CD14-positive monocyte (primary cell): ENCODE measurements around the gene LASP1. TPM values are rescaled to one million over a fixed set of nuclear protein-coding genes. Genes with fewer than 3 reads are reported as not detected.

ENCODE experiments used
- DNase-seq, 3 donors: peaks; one replicate each; pipeline ENCODE4 v3.0.0-alpha.2; 2011 to 2022
- H2AFZ ChIP-seq: 2 replicates; pipeline ENCODE4 v1.6.0; 2012; ENCODE audit warnings: mild to moderate bottlenecking, low read depth, low read length, inconsistent platforms; ENCODE audit not compliant: insufficient read depth, poor library complexity, severe bottlenecking
- H3K27ac ChIP-seq, 2 donors: 1 replicate in 1 of 2; 2 replicates in 1 of 2; pipeline ENCODE4 v1.5.1; 2012 to 2013; ENCODE audit warnings: low read length in 2 of 2, control low read depth in 1 of 2, inconsistent platforms in 1 of 2, low read depth in 1 of 2, mild to moderate bottlenecking in 1 of 2
- H3K27me3 ChIP-seq, 2 donors: one replicate each; pipeline versions ENCODE4 v1.6.0 to v1.6.1; 2011 to 2013; ENCODE audit warnings: low read length in 2 of 2; ENCODE audit not compliant: control insufficient read depth in 2 of 2, insufficient read depth in 2 of 2
- H3K36me3 ChIP-seq, 2 donors: replicated peaks in 1 of 2; 1 replicate in 1 of 2; 2 replicates in 1 of 2; pipeline versions ENCODE4 v1.5.1 to v1.6.1; 2012 to 2013; ENCODE audit warnings: low read length in 2 of 2, control low read depth in 1 of 2, inconsistent platforms in 1 of 2, mild to moderate bottlenecking in 1 of 2; ENCODE audit not compliant: insufficient read depth in 2 of 2, control insufficient read depth in 1 of 2
- H3K4me1 ChIP-seq, 2 donors: 1 replicate in 1 of 2; 2 replicates in 1 of 2; pipeline versions ENCODE4 v1.5.1 to v1.6.1; 2012 to 2013; ENCODE audit warnings: low read length in 2 of 2, control low read depth in 1 of 2, inconsistent platforms in 1 of 2, mild to moderate bottlenecking in 1 of 2, moderate library complexity in 1 of 2; ENCODE audit not compliant: insufficient read depth in 2 of 2, control insufficient read depth in 1 of 2
- H3K4me2 ChIP-seq: replicated peaks from 2 replicates; pipeline ENCODE3; 2012; ENCODE audit warnings: low read length, moderate library complexity, mild to moderate bottlenecking; ENCODE audit not compliant: poor library complexity, severe bottlenecking; ENCODE audit errors: extremely low read depth
- H3K4me3 ChIP-seq, 3 experiments: fragments of 200-600 bp in 1 of 3; sonication (generic) in 1 of 3; replicated peaks in 1 of 3; 1 replicate in 2 of 3; 2 replicates in 1 of 3; pipeline ENCODE4 v1.5.1; 2011 to 2013; ENCODE audit warnings: low read length in 3 of 3, mild to moderate bottlenecking in 3 of 3, control low read depth in 2 of 3, low read depth in 2 of 3, inconsistent platforms in 1 of 3, moderate library complexity in 1 of 3
- H3K79me2 ChIP-seq: 2 replicates; pipeline ENCODE4 v1.6.0; 2012; ENCODE audit warnings: mild to moderate bottlenecking, control low read depth, inconsistent platforms, low read length, moderate library complexity; ENCODE audit not compliant: insufficient read depth
- H3K9ac ChIP-seq: 2 replicates; pipeline ENCODE4 v1.6.0; 2017; ENCODE audit warnings: low read length, mild to moderate bottlenecking; ENCODE audit not compliant: insufficient read depth, poor library complexity, severe bottlenecking
- H3K9me3 ChIP-seq, 2 donors: replicated peaks in 1 of 2; 1 replicate in 1 of 2; 2 replicates in 1 of 2; pipeline versions ENCODE4 v1.5.1 to v1.6.1; 2012 to 2013; ENCODE audit warnings: low read length in 2 of 2, control low read depth in 1 of 2; ENCODE audit not compliant: control insufficient read depth in 1 of 2, insufficient read depth in 1 of 2
- H4K20me1 ChIP-seq: 2 replicates; pipeline ENCODE4 v1.6.0; 2012; ENCODE audit warnings: mild to moderate bottlenecking, low read length, control low read depth, moderate library complexity; ENCODE audit not compliant: insufficient read depth
- H3K27ac Mint-ChIP-seq, 7 donors: one replicate each; pipeline ENCODE4 v1.8.0; 2020; ENCODE audit warnings: mild to moderate bottlenecking in 7 of 7, mixed read lengths in 7 of 7, moderate library complexity in 6 of 7, inconsistent platforms in 2 of 7
- H3K27me3 Mint-ChIP-seq, 3 donors: one replicate each; pipeline ENCODE4 v1.8.0; 2021 to 2022; ENCODE audit warnings: low read depth in 3 of 3, mild to moderate bottlenecking in 3 of 3, mixed read lengths in 3 of 3, moderate library complexity in 3 of 3, inconsistent platforms in 1 of 3
- H3K36me3 Mint-ChIP-seq, 2 donors: one replicate each; pipeline ENCODE4 v1.8.0; 2020; ENCODE audit warnings: mixed read lengths in 2 of 2, inconsistent platforms in 1 of 2, mild to moderate bottlenecking in 1 of 2
- H3K4me1 Mint-ChIP-seq: one replicate; pipeline ENCODE4 v1.8.0; 2020; ENCODE audit warnings: mild to moderate bottlenecking, mixed read lengths
- H3K4me3 Mint-ChIP-seq, 2 donors: one replicate each; pipeline ENCODE4 v1.8.0; 2020; ENCODE audit warnings: mild to moderate bottlenecking in 2 of 2, mixed read lengths in 2 of 2, moderate library complexity in 1 of 2
- H3K9me3 Mint-ChIP-seq, 7 donors: one replicate each; pipeline ENCODE4 v1.8.0; 2020 to 2022; ENCODE audit warnings: mixed read lengths in 7 of 7, mild to moderate bottlenecking in 6 of 7, moderate library complexity in 6 of 7, inconsistent platforms in 2 of 7
- WGBS: methylation state at CpG from one replicate; pipeline ENCODE4 v1.1.5; 2013; ENCODE audit warnings: missing lambda C conversion rate; ENCODE audit not compliant: insufficient coverage; 5-methylcytosine and 5-hydroxymethylcytosine counted together
- intact Hi-C, 2 donors: fragments of 100-400 bp; cut with micrococcal nuclease; formaldehyde crosslinking; loops; one replicate each; pipeline versions ENCODE4 v1.15.0 to v1.15.1; 2023
- polyA plus RNA-seq, 3 donors: library from polyadenylated mRNA; depleted of rRNA in 1 of 3; unstranded in 2 of 3; stranded (reverse) in 1 of 3; fragments of 300-500 nt in 2 of 3; fragments of >200 nt in 1 of 3; fragmentation: Illumina TruSeq in 2 of 3; gene quantifications; 1 replicate in 2 of 3; 2 replicates in 1 of 3; pipeline ENCODE4 v1.2.3, GENCODE V29; 2012 to 2021
- TF ChIP-seq, protein P1 (sequence below): fragments of 200-600 bp; IDR thresholded peaks from one replicate; pipeline ENCODE4 v1.8.0; 2022; ENCODE audit warnings: antibody characterized with exemption, mild to moderate bottlenecking

Gene LASP1
- polyA plus RNA-seq, 3 donors = 55.9 to 93.7 (median 70.6) TPM

DNA sequence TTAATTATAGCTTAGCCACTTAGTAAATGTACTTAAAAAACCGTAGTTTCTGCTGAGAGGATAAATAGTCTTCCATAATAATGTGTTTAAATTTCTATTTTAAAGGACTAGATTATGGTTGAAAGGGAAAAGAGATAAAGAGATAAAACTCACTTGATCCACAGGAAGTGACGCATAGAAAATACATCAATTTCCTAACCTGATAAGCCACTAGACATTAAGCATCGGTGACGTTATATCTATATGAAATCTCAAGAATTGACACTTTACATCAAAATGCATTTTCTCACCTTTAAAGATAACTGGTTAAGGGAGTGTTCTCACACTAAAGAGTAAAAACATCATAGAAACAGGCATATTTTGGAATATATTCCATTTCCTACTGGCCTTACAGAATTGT, 91.6 kb downstream of the LASP1 start:
- Mint-ChIP-seq H3K27ac (no peak overlapping the region), H3K27me3 (peaks cover 0 to 7% (median 4%) of the 10 kb centered on the region in 3 donors), H3K9me3 (peaks cover 0 to 2% (median 0%) of the 10 kb centered on the region in 7 donors), H3K36me3 (no peaks in the 10 kb centered on the region), H3K4me1 (no peaks in the 10 kb centered on the region), H3K4me3 (no peak overlapping the region)
- no peak overlapping the region for H3K9ac ChIP-seq
- no peak overlapping the region for H3K27ac ChIP-seq
- no peak overlapping the region for H3K4me2 ChIP-seq
- no peaks in the 10 kb centered on the region for H4K20me1 ChIP-seq
- H3K9me3 ChIP-seq = no peaks in the 10 kb centered on the region
- H3K4me3 ChIP-seq = no peak overlapping the region
- no CpG with 5 or more reads among the region's 4 CpGs for WGBS
- intact Hi-C loops = loop anchor here in 1 of 2 donors (5.0 kb wide), 1 partner anchor 49 kb away; no protein-coding TSS in a partner anchor
- H2AFZ ChIP-seq = no peak overlapping the region
- no peaks in the 10 kb centered on the region for H3K36me3 ChIP-seq
- H3K79me2 ChIP-seq = no peaks in the 10 kb centered on the region
- H3K4me1 ChIP-seq = no peaks in the 10 kb centered on the region
- no peaks in the 10 kb centered on the region for H3K27me3 ChIP-seq
- DNase-seq = no peak
- TF ChIP-seq, protein P1, sequence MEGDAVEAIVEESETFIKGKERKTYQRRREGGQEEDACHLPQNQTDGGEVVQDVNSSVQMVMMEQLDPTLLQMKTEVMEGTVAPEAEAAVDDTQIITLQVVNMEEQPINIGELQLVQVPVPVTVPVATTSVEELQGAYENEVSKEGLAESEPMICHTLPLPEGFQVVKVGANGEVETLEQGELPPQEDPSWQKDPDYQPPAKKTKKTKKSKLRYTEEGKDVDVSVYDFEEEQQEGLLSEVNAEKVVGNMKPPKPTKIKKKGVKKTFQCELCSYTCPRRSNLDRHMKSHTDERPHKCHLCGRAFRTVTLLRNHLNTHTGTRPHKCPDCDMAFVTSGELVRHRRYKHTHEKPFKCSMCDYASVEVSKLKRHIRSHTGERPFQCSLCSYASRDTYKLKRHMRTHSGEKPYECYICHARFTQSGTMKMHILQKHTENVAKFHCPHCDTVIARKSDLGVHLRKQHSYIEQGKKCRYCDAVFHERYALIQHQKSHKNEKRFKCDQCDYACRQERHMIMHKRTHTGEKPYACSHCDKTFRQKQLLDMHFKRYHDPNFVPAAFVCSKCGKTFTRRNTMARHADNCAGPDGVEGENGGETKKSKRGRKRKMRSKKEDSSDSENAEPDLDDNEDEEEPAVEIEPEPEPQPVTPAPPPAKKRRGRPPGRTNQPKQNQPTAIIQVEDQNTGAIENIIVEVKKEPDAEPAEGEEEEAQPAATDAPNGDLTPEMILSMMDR = no peak

DNA sequence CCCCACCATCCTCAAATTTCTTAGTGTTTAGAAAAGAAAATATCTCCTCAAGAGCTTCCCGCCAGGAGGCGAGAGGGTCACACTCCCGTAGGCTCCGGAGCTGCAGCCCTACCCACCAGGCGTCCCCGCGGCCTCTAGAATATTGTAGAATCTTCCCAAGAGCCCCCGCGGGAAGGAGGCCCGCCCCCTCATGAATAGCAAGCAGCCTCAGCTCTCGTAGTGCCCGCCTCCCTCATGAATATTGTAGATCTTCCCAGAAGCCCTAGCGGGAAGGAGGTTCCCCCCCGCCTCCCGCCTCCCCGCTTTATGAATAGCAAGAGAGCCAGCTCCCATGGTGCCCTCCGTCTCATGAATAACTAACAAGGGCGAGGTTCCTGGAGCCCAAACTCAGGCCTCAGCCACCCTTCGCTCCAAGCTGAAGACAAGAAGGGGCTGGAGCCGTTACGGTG, 97.5 kb downstream of the LASP1 start, which contains the start of gene FBXO47:
Gene FBXO47 (minus strand): TSS at position 114 of the 449 bp plus-strand sequence. CDS start 4,378 bp downstream, outside the sequence.
- H3K4me1 ChIP-seq = peaks cover 9 to 12% of the 10 kb centered on the region in 2 donors
- peak within 1 kb of the TSS; percentile 80 for H2AFZ ChIP-seq
- Mint-ChIP-seq H3K4me1 (peaks cover 9% of the 10 kb centered on the region), H3K27ac (peak within 1 kb of the TSS; percentile 75 to 92 (median 87)), H3K27me3 (peaks cover 0 to 6% (median 0%) of the 10 kb centered on the region in 3 donors), H3K36me3 (no peaks in the 10 kb centered on the region), H3K9me3 (peaks cover 0 to 4% (median 0%) of the 10 kb centered on the region in 7 donors), H3K4me3 (peak within 1 kb of the TSS; percentile 71 to 77)
- H3K4me2 ChIP-seq = peak within 1 kb of the TSS; percentile 68
- no peaks in the 10 kb centered on the region for H3K79me2 ChIP-seq
- peak within 1 kb of the TSS; percentile 32 to 66 (median 40) for H3K4me3 ChIP-seq
- no peak within 1 kb of the TSS for H3K9ac ChIP-seq
- TF ChIP-seq, protein P1 = no peak
- WGBS = 2% methylated on average over 16 of the region's 21 CpGs
- H3K27ac ChIP-seq = peak within 1 kb of the TSS; percentile 7 to 73
- no peaks in the 10 kb centered on the region for H4K20me1 ChIP-seq
- peak; percentile 81 to 86 (median 81) for DNase-seq
- no peaks in the 10 kb centered on the region for H3K27me3 ChIP-seq
- H3K36me3 ChIP-seq = no peaks in the 10 kb centered on the region
- H3K9me3 ChIP-seq = no peaks in the 10 kb centered on the region
- intact Hi-C loops = loop anchor here in 1 of 2 donors (5.0 kb wide), 1 partner anchor 185 kb away; the partner anchor contains the start of gene PLXDC1
